ENCODE data around the gene SKAP1. TPM values are rescaled to one million over a fixed set of nuclear protein-coding genes. Genes with fewer than 3 reads are reported as not detected.

The SKAP1 gene
- polyA plus RNA-seq, 1 of the 3 experiments (the other 2 are of a cell fraction), result not detected

GRCh38 chr17:48101012-48101720 is 328.8 kb downstream of the SKAP1 start, which contains the start of gene CBX1:
TSS of gene CBX1 (minus strand) at chr17:48101478. CDS start at chr17:48077004, 24,474 bp downstream.
- peak within 1 kb of the TSS; percentile 81 to 91 for H3K27ac ChIP-seq (ENCODE audit: low read depth in 2 of 2, low read length in 1 of 2)
- H3K4me3 ChIP-seq (ENCODE audit: low read depth in 2 of 2, low read length in 1 of 2), result peak within 1 kb of the TSS; percentile 66 to 90
- ChIA-PET CTCF (interaction anchor here (0.8 to 14.8 kb wide), 8 partner anchors 20 to 154 kb away, joined by 3 to 241 read pairs (median 4); no protein-coding TSS in a partner anchor), POLR2A (interaction anchor here (1.1 to 2.1 kb wide), 5 partner anchors 52 to 97 kb away, joined by 3 to 21 read pairs (median 5); partner anchors contain the start of gene NFE2L1)
- H3K79me2 ChIP-seq (ENCODE audit: insufficient read depth), result peaks cover 51% of the 10 kb centered on the region
- H3K36me3 ChIP-seq (replicated peaks in 1 of 2; ENCODE audit: control insufficient read depth in 1 of 2, insufficient read depth in 2 of 2, low read length in 1 of 2), result peaks cover 0 to 16% of the 10 kb centered on the region in 2 experiments
- H3K27me3 ChIP-seq (ENCODE audit: insufficient read depth), result no peaks in the 10 kb centered on the region
- H3K9me2 ChIP-seq, result no peaks in the 10 kb centered on the region
- peaks cover 41% of the 10 kb centered on the region for H4K20me1 ChIP-seq (ENCODE audit: insufficient read depth)
- H3K9me3 ChIP-seq, result no peaks in the 10 kb centered on the region
- peaks cover 27% of the 10 kb centered on the region for H3F3A ChIP-seq (replicated peaks; ENCODE audit: insufficient read depth)
- WGBS (ENCODE audit: low lambda C conversion rate), result under 1% methylated on average over 37 of the region's 79 CpGs
- peak; percentile 98 for DNase-seq
- peaks cover 3 to 6% of the 10 kb centered on the region in 2 experiments; a peak in 2 of 4 replicates for H3K4me1 ChIP-seq (ENCODE audit: control insufficient read depth in 1 of 2, insufficient read depth in 2 of 2, low read depth in 1 of 2, low read length in 1 of 2)
- peak within 1 kb of the TSS; percentile 86 for H3K4me2 ChIP-seq
- H2AFZ ChIP-seq (ENCODE audit: low read depth), result peak within 1 kb of the TSS; percentile 97
- H3K9ac ChIP-seq, result peak within 1 kb of the TSS; percentile 77
- no peak for TF ChIP-seq GATA2 (CRISPR knock-in tag; IDR thresholded peaks at IDR 0.05)
- no peak; a peak in 1 of 4 replicates for TF ChIP-seq EP300 (IDR thresholded peaks at IDR 0.05; ENCODE audit: borderline replicate concordance in 1 of 2, low read depth in 1 of 2, low read length in 1 of 2)
- TF ChIP-seq RXRA (IDR thresholded peaks at IDR 0.05; ENCODE audit: borderline replicate concordance, low read depth), result no peak
- no peak for TF ChIP-seq USF2 (IDR thresholded peaks at IDR 0.05; ENCODE audit: borderline replicate concordance, low read depth, low read length)
- no peak for TF ChIP-seq TEAD4 (IDR thresholded peaks at IDR 0.05; ENCODE audit: borderline replicate concordance, insufficient read depth)
- no peak; the same call in 1 of the 2 replicates for TF ChIP-seq MEF2A (IDR thresholded peaks at IDR 0.05; ENCODE audit: borderline replicate concordance, low read depth)
- TF ChIP-seq, protein P1, sequence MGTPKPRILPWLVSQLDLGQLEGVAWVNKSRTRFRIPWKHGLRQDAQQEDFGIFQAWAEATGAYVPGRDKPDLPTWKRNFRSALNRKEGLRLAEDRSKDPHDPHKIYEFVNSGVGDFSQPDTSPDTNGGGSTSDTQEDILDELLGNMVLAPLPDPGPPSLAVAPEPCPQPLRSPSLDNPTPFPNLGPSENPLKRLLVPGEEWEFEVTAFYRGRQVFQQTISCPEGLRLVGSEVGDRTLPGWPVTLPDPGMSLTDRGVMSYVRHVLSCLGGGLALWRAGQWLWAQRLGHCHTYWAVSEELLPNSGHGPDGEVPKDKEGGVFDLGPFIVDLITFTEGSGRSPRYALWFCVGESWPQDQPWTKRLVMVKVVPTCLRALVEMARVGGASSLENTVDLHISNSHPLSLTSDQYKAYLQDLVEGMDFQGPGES (IDR thresholded peaks at IDR 0.05; ENCODE audit: low read depth, low read length), result no peak
- no peak for TF ChIP-seq SMC3 (IDR thresholded peaks at IDR 0.05; ENCODE audit: low read depth, low read length)
- peak; percentile 40; the same call in 1 of the 2 replicates for TF ChIP-seq FOXM1 (IDR thresholded peaks at IDR 0.05; ENCODE audit: low read depth)
- peak; percentile 26; the same call in 1 of the 2 replicates for TF ChIP-seq MXI1 (IDR thresholded peaks at IDR 0.05; ENCODE audit: low read depth, low read length)
- TF ChIP-seq ELF1 (IDR thresholded peaks at IDR 0.05), result no peak
- TF ChIP-seq NRF1 (IDR thresholded peaks at IDR 0.05; ENCODE audit: low read depth, low read length), result peak; percentile 98
- TF ChIP-seq RFX5 (IDR thresholded peaks at IDR 0.05; ENCODE audit: low read length), result no peak
- TF ChIP-seq CHD2 (IDR thresholded peaks at IDR 0.05; ENCODE audit: low read length, partially characterized antibody), result peak; percentile 72
- no peak; the same call in 1 of the 2 replicates for TF ChIP-seq CTCF (IDR thresholded peaks at IDR 0.05)
- TF ChIP-seq TAF1 (IDR thresholded peaks at IDR 0.05; ENCODE audit: borderline replicate concordance, low read depth, low read length), result peak; percentile 51; the same call in 1 of the 2 replicates
- TF ChIP-seq, protein P2, sequence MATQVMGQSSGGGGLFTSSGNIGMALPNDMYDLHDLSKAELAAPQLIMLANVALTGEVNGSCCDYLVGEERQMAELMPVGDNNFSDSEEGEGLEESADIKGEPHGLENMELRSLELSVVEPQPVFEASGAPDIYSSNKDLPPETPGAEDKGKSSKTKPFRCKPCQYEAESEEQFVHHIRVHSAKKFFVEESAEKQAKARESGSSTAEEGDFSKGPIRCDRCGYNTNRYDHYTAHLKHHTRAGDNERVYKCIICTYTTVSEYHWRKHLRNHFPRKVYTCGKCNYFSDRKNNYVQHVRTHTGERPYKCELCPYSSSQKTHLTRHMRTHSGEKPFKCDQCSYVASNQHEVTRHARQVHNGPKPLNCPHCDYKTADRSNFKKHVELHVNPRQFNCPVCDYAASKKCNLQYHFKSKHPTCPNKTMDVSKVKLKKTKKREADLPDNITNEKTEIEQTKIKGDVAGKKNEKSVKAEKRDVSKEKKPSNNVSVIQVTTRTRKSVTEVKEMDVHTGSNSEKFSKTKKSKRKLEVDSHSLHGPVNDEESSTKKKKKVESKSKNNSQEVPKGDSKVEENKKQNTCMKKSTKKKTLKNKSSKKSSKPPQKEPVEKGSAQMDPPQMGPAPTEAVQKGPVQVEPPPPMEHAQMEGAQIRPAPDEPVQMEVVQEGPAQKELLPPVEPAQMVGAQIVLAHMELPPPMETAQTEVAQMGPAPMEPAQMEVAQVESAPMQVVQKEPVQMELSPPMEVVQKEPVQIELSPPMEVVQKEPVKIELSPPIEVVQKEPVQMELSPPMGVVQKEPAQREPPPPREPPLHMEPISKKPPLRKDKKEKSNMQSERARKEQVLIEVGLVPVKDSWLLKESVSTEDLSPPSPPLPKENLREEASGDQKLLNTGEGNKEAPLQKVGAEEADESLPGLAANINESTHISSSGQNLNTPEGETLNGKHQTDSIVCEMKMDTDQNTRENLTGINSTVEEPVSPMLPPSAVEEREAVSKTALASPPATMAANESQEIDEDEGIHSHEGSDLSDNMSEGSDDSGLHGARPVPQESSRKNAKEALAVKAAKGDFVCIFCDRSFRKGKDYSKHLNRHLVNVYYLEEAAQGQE (IDR thresholded peaks at IDR 0.05; ENCODE audit: low read depth, low read length), result peak; percentile 13; the same call in 1 of the 2 replicates
- TF ChIP-seq POLR2AphosphoS5 (IDR thresholded peaks at IDR 0.05; ENCODE audit: low read depth, low read length), result peak; percentile 74
- TF ChIP-seq GABPA (IDR thresholded peaks at IDR 0.05; ENCODE audit: low read depth), result no peak; the same call in 1 of the 2 replicates
- TF ChIP-seq PBX3 (IDR thresholded peaks at IDR 0.05), result no peak; the same call in 1 of the 2 replicates
- peak; percentile 29; the same call in 1 of the 2 replicates for TF ChIP-seq RCOR1 (IDR thresholded peaks at IDR 0.05; ENCODE audit: low read length)
- no peak for TF ChIP-seq FOSL2 (IDR thresholded peaks at IDR 0.05; ENCODE audit: borderline replicate concordance, low read depth)
- TF ChIP-seq EZH2phosphoT487 (IDR thresholded peaks at IDR 0.05; ENCODE audit: borderline replicate concordance, low read depth), result no peak

Measured in SK-N-SH (cell line).